ENCODE measurements around the gene UBTD1.

The UBTD1 gene

GRCh38 chr10:97597778-97598177 is 99.1 kb downstream of the UBTD1 start:
- ChIA-PET POLR2A (ENCODE audit: low non-redundant PET) (interaction anchor here (0.6 kb wide), 1 partner anchor 14 kb away, joined by 3 read pairs; the partner anchor contains the start of gene HOGA1), CTCF (interaction anchor here (0.6 to 1.1 kb wide), 4 partner anchors 13 to 137 kb away, joined by 3 to 5 read pairs (median 3); no protein-coding TSS in a partner anchor)
- TF ChIP-seq, protein P1, sequence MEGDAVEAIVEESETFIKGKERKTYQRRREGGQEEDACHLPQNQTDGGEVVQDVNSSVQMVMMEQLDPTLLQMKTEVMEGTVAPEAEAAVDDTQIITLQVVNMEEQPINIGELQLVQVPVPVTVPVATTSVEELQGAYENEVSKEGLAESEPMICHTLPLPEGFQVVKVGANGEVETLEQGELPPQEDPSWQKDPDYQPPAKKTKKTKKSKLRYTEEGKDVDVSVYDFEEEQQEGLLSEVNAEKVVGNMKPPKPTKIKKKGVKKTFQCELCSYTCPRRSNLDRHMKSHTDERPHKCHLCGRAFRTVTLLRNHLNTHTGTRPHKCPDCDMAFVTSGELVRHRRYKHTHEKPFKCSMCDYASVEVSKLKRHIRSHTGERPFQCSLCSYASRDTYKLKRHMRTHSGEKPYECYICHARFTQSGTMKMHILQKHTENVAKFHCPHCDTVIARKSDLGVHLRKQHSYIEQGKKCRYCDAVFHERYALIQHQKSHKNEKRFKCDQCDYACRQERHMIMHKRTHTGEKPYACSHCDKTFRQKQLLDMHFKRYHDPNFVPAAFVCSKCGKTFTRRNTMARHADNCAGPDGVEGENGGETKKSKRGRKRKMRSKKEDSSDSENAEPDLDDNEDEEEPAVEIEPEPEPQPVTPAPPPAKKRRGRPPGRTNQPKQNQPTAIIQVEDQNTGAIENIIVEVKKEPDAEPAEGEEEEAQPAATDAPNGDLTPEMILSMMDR (conservative IDR thresholded peaks at IDR 0.05; ENCODE audit: low read depth) = no peak
- no peak for DNase-seq (ENCODE audit: low spot score)
- H3K27ac ChIP-seq = peak overlapping the region; percentile 47

- POLR2A ChIA-PET (ENCODE audit: low non-redundant PET) = interaction anchor here (0.6 kb wide), 1 partner anchor 15 kb away, joined by 3 read pairs; the partner anchor contains the start of gene HOGA1
- DNase-seq (ENCODE audit: low spot score) = no peak
- CTCF ChIA-PET = interaction anchor here (0.6 to 1.1 kb wide), 3 partner anchors 12 to 134 kb away, joined by 3 to 5 read pairs (median 3); no protein-coding TSS in a partner anchor
- peak overlapping the region; percentile 25; the same call in 1 of the 2 replicates for H3K27ac ChIP-seq
- TF ChIP-seq, protein P1 (conservative IDR thresholded peaks at IDR 0.05; ENCODE audit: low read depth) = no peak
These were observed 99.9 kb downstream of the UBTD1 start for GRCh38 chr10:97598407-97599271.

- TF ChIP-seq, protein P1 (conservative IDR thresholded peaks at IDR 0.05; ENCODE audit: low read depth) = no peak
- H3K27ac ChIP-seq = peak overlapping the region; percentile 25; the same call in 1 of the 2 replicates
- no peak for DNase-seq (ENCODE audit: low spot score)
- POLR2A ChIA-PET (ENCODE audit: low non-redundant PET) = no interaction called here
- CTCF ChIA-PET = no interaction called here
These were observed 100.5 kb downstream of the UBTD1 start for GRCh38 chr10:97599272-97599619.

DNA sequence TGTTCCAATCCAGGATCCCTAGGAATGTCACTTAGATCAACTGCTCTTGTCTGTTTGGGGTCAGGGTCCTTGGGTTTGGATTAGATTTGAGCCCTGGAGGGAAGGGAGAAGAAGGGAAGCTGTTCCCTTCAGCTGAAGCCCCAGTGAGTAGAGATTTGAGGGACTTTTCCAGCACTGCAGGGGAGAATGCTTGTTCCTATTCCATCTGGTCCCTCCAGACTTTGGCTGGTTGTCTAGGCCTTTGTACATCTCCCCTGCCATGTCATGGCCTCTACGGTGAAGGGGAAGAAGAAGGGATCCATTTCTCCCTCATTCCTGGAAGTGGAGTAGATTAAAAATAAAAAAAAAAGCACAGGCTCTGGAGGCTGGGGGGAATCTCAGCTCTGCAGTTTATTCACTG is 101.9 kb downstream of the UBTD1 start:
- no peak overlapping the region for H3K27ac ChIP-seq
- POLR2A ChIA-PET (ENCODE audit: low non-redundant PET) = interaction anchor here (0.6 kb wide), 1 partner anchor 58 kb away, joined by 3 read pairs; no protein-coding TSS in a partner anchor
- no peak for DNase-seq (ENCODE audit: low spot score)
- TF ChIP-seq, protein P1 (conservative IDR thresholded peaks at IDR 0.05; ENCODE audit: low read depth) = no peak
- CTCF ChIA-PET = interaction anchor here (0.6 to 1.6 kb wide), 2 partner anchors 29 to 265 kb away, joined by 4 to 7 read pairs; no protein-coding TSS in a partner anchor

GRCh38 chr10:97601268-97602215 is 102.8 kb downstream of the UBTD1 start:
- CTCF ChIA-PET = interaction anchor here (1.6 kb wide), 1 partner anchor 30 kb away, joined by 4 read pairs; no protein-coding TSS in a partner anchor
- POLR2A ChIA-PET (ENCODE audit: low non-redundant PET) = no interaction called here
- TF ChIP-seq, protein P1 (conservative IDR thresholded peaks at IDR 0.05; ENCODE audit: low read depth) = no peak
- H3K27ac ChIP-seq = no peak overlapping the region
- DNase-seq (ENCODE audit: low spot score) = no peak
